ENCODE measurements around the gene XRCC3.

GRCh38 chr14:103659631-103660030 is 55.6 kb downstream of the XRCC3 start:
- TF ChIP-seq POLR2AphosphoS5 (IDR thresholded peaks at IDR 0.05), result no peak
- TF ChIP-seq, protein P1, sequence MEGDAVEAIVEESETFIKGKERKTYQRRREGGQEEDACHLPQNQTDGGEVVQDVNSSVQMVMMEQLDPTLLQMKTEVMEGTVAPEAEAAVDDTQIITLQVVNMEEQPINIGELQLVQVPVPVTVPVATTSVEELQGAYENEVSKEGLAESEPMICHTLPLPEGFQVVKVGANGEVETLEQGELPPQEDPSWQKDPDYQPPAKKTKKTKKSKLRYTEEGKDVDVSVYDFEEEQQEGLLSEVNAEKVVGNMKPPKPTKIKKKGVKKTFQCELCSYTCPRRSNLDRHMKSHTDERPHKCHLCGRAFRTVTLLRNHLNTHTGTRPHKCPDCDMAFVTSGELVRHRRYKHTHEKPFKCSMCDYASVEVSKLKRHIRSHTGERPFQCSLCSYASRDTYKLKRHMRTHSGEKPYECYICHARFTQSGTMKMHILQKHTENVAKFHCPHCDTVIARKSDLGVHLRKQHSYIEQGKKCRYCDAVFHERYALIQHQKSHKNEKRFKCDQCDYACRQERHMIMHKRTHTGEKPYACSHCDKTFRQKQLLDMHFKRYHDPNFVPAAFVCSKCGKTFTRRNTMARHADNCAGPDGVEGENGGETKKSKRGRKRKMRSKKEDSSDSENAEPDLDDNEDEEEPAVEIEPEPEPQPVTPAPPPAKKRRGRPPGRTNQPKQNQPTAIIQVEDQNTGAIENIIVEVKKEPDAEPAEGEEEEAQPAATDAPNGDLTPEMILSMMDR (IDR thresholded peaks at IDR 0.05), result no peak

All from transverse colon (tissue), 4 donors.